ENCODE data around the gene NUTM2E.
"Not testable (repeated sequence)": the region's sequence is repeated elsewhere in the genome, so short reads cannot be mapped to it uniquely, and the experiment has no call there.

GRCh38 chr10:79826496-79827215 is at the start of gene NUTM2E:
- not testable (repeated sequence) for TF ChIP-seq CTCF (IDR thresholded peaks at IDR 0.05)
- peak in 1 of 2 donors; percentile 38 for TF ChIP-seq POLR2A (IDR thresholded peaks at IDR 0.05)
